GM19193 (cell line): ENCODE data around the gene WDR12.

Experiments
- POLR2A ChIP-seq: IDR thresholded peaks from 4 replicates; pipeline ENCODE4 v1.6.1; 2011; ENCODE audit not compliant: insufficient read depth, insufficient read length; ENCODE audit errors: extremely low read depth

The WDR12 gene

DNA sequence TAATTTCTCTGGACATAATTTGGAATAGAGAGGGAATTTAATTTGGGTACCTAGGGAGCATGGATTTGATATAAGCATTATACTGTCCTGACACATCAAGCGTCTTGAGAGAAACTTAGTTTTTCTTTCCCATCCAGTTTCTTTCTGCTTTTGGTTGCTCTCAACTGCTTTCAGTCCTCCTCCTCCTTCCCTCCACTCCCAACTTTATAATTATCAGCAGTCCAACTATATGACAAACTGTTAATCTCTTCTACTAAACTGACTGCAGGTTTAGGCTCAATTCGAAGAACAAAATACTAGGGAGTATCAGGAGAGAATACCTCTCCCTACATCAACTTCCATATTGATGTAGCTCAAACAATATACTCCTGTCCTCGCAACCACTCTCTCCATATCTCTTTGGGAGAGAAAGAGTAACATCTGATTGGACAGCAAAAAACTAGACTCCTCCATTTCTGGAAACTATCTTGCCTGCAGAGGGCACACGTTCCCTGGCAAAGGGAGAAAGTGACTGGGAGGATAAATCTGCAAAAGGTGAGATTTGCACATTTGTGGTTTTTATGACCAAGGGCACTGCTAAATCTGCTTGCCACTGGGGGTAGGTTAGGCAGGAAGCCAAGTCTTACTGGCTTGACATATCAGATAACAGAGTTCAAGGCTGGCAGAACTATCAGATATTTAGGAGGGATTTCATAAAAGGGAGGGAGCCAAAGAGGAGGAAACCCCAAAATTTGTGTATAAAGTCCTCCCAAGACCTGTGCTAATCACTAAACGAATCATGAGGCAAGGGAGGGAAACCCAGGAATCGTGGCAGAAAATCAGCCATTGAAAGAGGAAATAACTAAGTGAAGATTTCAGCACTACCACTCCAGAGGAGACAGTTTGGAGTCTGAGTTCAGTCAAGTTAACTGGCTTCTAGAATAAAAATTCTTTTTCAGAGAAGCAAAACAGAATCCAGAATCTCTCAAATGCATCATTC is 79.9 kb downstream of the WDR12 start:
- TF ChIP-seq POLR2A: no peak

DNA sequence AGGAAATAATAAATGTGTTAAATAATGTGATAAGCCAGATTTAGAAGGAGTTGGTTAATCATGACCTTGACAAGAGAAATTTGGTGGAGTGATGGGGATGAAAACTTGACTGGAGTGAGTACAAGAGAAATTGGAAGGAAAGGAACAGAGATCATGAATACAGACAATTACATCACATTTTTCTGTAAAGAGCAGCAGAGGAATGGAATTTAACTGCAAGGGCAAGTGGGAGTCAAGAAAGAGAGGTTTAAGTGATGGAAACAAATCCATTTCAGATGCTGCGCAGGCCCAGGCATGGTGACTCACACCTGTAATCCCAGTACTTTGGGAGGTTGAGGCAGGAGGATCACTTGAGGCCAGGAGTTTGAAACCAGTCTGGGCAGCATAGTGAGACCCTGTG is 86.6 kb downstream of the WDR12 start:
- no peak for TF ChIP-seq POLR2A
